NOMO-1 treated with DMSO at 0.1 percent for 48 hours (cell line): ENCODE results near the gene TTC34.
"Not testable (repeated sequence)": the region's sequence is repeated elsewhere in the genome, so short reads cannot be mapped to it uniquely, and the experiment has no call there.

Experiments used
- DNase-seq: peaks from one replicate; lab custom pipeline; 2025; ENCODE audit not compliant: unreplicated experiment; lab: John Stamatoyannopoulos, UW

TTC34 gene

DNA sequence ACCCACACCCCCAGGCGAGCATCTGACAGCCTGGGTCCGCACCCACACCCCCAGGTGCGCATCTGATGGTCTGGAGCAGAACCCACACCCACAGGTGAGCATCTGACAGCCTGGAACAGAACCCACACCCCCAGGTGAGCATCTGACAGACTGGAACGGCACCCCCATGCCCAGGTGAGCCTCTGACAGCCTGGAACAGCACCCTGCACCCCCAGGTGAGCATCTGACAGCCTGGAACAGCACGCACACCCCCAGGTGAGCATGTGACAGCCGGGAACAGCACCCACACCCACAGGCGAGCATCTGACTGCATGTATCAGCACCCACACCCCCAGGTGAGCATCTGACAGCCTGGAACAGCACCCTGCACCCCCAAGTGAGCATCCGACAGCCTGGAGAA is 115.8 kb downstream of the TTC34 start:
- not testable (repeated sequence) for DNase-seq

DNA sequence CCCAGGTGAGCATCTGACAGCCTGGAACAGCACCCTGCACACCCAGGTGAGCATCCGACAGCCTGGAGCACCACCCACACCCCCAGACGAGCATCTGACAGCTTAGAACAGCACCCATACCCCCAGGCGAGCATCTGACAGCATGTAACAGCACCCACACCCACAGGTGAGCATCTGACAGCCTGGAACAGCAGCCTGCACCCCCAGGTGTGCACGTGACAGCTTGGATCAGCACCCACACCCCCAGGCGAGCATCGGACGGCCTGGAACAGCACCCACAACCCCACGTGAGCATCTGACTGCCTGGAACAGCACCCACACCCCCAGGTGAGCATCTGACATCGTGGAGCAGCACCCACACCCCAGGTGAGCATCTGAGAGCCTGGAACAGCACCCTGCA is 116.6 kb downstream of the TTC34 start:
- not testable (repeated sequence) for DNase-seq

DNA sequence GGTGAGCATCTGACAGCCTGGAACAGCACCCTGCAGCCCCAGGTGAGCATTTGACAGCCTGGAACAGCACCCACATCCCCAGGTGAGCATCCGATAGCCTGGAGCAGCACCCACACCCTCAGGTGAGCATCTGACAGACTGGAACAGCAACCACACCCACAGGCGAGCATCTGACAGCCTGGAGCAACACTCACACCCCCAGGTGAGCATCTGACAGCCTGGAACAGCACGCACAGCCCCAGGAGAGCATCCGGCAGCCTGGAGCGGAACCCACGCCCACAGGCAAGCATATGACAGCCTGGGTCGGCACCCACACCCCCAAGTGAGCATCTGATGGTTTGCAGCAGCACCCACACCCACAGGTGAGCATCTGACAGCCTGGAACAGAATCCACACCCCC is 117.5 kb downstream of the TTC34 start:
- DNase-seq, result not testable (repeated sequence)

DNA sequence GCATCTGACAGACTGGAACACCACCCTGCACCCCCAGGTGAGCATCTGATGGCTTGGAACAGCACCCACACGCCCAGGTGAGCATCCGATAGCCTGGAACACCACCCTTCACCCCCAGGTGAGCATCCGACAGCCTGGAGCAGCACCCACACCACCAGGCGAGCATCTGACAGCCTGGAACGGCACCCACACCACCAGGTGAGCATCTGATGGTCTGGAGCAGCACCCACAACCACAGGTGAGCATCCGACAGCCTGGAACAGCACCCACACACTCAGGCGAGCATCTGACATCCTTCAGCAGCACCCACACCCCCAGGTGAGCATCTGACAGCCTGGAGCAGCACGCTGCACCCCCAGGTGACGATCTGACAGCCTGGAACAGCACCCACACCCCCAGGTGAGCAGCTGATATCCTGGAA is 118.2 kb downstream of the TTC34 start:
- not testable (repeated sequence) for DNase-seq

DNA sequence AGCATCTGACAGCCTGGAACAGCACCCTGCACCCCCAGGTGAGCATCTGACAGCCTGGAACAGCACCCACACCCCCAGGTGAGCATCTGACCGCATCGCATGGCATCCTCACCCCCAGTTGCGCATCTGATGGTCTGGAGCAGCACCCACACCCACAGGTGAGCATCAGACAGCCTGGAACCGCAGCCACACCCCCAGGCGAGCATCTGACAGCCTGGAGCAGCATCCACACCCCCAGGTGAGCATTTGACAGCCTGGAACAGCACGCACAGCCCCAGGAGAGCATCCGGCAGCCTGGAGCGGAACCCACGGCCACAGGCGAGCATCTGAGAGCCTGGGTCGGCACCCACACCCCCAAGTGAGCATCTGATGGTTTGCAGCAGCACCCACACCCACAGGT is 118.6 kb downstream of the TTC34 start:
- DNase-seq, result not testable (repeated sequence)

DNA sequence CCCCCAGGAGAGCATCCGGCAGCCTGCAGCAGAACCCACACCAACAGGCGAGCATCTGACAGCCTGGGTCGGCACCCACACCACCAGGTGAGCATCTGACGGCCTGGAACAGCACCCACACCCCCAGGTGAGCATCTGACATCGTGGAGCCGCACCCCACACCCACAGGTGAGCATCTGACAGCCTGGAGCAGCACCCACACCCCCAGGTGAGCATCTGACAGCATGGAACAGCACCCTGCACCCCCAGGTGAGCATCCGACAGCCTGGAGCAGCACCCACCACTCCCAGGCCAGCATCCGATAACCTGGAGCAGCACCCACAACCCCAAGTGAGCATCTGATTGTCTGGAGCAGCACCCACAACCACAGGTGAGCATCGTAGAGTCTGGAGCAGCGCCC is 124.8 kb downstream of the TTC34 start:
- DNase-seq, result not testable (repeated sequence)

DNA sequence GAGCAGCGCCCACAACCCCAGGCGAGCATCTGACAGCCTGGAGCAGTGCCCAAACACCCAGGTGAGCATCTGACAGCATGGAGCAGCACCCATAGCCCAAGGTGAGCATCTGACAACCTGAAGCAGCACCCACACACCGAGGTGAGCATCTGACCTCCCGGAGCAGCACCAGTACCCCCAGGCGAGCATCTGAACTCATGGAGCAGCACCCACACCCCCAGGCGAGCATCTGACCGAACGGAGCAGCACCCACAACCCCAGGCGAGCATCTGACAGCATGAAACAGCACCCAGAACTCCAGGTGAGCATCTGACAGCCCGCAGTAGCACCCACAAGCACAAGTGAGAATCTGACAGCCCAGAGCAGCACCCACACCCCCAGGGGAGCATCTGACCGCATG is 129.8 kb downstream of the TTC34 start:
- not testable (repeated sequence) for DNase-seq

DNA sequence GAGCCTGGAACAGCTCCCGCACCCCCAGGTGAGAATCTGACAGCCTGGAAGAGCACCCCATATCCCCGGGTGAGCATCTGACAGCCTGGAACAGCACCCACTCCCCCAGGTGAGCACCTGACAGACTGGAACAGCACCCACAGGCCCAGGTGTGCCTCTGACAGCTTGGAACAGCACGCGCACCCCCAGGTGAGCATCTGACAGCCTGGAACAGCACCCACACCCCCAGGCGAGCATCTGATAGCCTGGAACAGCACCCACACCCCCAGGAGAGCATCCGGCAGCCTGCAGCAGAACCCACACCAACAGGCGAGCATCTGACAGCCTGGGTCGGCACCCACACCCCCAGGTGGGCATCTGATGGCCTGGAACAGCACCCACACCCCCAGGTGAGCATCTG is 141.7 kb downstream of the TTC34 start:
- DNase-seq, result not testable (repeated sequence)

DNA sequence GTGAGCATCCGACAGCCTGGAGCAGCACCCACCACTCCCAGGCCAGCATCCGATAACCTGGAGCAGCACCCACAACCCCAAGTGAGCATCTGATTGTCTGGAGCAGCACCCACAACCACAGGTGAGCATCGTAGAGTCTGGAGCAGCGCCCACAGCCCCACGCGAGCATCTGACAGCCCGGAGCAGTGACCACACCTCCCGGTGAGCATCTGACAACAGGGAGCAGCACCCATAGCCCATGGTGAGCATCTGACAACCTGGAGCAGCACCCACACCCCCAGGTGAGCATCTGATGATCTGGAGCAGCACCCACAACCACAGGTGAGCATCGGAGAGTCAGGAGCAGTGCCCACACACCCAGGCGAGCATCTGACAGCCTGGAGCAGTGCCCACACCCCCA is 143.6 kb downstream of the TTC34 start:
- DNase-seq, result not testable (repeated sequence)

DNA sequence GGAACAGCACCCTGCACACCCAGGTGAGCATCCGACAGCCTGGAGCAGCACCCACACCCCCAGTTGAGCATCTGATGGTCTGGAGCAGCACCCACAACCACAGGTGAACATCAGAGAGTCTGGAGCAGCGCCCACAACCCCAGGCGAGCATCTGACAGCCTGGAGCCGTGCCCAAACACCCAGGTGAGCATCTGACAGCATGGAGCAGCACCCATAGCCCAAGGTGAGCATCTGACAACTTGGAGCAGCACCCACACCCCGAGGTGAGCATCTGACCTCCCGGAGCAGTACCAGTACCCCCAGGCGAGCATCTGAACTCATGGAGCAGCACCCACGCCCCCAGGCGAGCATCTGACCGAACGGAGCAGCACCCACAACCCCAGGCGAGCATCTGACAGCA is 144.4 kb downstream of the TTC34 start:
- DNase-seq, result not testable (repeated sequence)

DNA sequence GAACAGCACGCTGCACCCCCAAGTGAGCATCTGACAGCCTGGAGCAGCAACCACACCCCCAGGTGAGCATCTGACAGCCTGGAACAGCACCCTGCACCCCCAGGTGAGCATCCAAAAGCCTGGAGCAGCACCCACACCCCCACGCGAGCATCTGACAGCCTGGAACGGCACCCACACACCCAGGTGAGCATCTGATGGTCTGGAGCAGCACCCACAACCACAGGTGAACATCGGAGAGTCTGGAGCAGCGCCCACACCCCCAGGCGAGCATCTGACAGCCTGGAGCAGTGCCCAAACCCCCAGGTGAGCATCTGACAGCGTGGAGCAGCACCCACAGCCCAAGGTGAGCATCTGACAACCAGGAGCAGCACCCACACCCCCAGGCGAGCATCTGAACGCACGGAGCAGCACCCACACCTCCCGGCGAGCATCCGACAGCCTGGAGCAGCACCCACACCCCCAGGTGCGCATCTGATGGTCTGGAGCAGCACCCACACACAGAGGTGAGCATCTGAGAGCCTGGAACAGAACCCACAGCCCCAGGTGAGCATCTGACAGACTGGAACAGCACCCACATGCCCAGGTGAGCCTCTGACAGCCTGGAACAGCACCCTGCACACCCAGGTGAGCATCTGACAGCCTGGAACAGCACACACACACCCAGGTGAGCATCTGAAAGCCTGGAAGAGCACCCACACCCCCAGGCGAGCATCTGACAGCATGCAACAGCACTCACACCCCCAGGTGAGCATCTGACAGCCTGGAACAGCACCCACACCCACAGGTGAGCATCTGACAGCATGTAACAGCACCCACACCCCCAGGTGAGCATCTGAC is 145.7 kb downstream of the TTC34 start:
- DNase-seq, result not testable (repeated sequence)

DNA sequence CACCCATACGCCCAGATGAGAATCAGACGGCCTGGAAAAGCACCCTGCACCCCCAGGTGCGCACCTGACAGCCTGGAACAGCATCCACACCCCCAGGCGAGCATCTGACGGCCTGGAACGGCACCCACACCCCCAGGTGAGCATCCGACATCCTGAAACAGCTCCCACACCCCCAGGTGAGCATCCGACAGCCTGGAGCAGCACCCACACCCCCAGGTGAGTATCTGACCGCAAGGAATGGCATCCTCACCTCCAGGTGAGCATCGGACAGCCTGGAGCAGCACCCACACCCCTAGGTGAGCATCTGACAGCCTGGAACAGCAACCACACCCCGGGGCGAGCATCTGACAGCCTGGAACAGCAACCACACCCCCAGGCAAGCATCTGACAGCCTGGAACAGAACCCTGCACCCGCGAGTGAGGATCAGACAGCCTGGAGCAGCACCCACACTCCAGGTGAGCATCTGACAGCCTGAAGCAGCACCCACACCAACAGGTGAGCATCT is 147.0 kb downstream of the TTC34 start:
- DNase-seq, result not testable (repeated sequence)

DNA sequence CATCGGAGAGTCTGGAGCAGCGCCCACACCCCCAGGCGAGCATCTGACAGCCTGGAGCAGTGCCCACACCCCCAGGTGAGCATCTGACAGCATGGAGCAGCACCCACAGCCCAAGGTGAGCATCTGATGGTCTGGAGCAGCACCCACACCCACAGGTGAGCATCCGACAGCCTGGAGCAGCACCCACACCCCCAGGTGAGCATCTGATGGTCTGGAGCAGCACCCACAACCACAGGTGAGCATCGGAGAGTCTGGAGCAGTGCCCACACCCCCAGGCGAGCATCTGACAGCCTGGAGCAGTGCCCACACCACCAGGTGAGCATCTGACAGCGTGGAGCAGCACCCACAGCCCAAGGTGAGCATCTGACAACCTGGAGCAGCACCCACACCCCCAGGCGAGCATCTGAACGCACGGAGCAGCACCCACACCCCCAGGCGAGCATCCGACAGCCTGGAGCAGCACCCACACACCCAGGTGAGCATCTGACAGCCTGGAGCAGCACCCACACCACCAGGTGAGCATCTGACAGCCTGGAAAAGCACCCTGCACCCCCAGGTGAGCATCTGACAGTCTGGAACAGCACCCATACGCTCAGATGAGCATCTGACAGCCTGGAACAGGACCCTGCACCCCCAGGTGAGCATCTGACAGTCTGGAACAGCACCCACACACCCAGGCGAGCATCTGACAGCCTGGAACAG is 147.6 kb downstream of the TTC34 start:
- not testable (repeated sequence) for DNase-seq

DNA sequence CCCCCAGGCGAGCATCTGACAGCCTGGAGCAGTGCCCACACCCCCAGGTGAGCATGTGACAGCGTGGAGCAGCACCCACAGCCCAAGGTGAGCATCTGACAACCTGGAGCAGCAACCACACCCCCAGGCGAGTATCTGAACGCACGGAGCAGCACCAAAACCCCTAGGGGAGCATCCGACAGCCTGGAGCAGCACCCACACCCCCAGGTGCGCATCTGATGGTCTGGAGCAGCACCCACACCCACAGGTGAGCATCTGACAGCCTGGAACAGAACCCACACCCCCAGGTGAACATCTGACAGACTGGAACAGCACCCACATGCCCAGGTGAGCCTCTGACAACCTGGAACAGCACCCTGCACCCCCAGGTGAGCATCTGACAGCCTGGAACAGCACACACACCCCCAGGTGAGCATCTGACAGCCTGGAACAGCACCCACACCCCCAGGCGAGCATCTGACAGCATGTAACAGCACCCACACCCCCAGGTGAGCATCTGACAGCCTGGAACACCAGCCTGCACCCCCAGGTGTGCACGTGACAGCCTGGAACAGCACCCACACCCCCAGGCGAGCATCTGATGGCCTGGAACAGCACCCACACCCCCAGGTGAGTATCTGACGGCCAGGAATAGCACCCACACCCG is 148.4 kb downstream of the TTC34 start:
- not testable (repeated sequence) for DNase-seq

DNA sequence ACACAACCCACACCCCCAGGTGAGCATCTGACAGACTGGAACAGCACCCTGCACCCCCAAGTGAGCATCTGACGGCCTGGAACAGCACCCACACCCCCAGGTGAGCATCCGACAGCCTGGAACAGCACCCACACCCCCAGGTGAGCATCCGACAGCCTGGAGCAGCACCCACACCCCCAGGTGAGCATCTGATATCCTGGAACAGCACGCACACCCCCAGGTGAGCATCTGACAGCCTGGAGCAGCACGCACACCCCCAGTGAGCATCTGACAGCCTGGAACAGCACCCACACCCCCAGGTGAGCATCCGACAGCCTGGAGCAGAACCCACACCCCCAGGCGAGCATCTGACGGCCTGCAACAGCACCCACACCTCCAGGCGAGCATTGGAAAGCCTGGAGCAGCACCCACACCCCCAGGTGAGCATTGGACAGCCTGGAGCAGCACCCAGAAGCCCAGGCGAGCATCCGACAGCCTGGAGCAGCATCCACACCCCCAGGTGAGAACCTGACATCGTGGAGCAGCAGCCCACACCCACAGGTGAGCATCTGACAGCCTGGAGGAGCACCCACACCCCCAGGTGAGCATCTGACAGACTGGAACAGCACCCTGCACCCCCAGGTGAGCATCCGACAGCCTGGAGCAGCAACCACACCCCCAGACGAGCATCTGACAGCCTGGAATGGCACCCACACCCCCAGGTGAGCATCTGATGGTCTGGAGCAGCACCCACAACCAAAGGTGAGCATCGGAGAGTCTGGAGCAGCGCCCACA is 149.2 kb downstream of the TTC34 start:
- not testable (repeated sequence) for DNase-seq

DNA sequence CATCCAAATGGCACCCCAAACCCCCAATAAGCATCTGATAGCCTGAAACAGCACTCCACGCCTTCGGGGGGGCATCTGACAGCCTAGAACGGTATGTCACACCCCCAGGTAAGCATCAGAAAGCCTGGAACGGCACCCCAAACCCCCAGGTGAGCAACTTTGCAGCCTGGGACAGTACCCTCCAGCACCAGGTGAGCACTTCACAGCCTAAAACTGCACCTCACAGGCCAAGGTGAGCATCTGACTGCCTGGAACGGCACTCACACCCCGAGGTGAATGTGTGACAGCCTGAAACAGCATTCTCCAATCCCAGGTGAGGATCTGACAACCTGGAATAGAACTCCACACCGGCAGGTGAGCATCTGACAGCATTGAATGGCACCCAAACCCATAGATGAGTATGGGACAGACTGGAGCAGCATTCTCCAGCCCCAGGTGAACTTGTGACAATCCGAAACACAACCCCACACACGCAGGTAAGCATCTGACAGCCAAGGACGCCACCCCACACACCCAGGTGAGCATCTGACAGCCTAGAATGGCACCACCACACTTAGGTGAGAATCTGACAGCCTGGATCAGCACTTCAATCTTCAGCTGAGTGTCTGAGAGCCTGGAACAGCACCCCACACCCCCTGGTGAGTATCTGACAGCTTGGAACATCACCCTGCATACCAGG is 150.4 kb downstream of the TTC34 start:
- no peak for DNase-seq

DNA sequence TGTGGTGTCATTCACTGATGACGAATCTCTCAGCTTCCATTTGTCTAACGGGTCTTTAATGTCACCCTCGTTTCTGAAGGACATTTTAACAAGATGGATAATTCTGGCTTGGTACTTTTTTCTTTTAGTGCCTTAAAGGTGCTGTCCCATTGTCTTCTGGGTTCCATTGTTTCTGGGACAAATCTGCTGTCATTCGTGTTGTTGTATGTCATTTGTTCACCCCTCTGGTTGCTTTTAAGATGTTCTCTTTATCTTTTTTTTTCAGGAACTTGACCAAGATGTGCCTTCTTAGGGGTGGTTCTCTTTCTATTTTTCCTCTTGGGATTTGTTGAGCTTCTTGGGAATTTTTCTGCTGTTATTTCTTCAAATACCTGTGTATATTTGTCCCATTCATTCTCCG is 154.7 kb downstream of the TTC34 start:
- DNase-seq, result no peak

DNA sequence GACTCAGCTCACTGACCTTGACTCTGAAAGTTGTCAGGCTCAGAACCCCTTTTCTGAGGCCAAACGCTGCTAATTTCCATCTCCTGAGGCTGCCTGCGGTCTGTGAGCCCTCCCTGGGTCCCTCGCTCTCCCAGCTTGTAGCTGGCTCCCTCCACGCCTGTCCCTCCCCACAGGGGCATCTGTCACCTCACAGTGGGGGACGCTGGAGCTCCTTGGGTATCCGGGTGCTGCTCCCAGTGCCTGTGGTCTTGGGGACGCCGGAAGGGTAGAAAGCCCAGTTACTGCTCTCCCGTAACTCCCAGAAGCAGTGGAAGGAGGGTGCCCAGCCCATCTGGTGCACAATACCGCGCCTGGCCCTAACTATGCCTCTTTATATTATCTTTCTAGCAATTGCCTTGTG is 155.7 kb downstream of the TTC34 start:
- no peak for DNase-seq

DNA sequence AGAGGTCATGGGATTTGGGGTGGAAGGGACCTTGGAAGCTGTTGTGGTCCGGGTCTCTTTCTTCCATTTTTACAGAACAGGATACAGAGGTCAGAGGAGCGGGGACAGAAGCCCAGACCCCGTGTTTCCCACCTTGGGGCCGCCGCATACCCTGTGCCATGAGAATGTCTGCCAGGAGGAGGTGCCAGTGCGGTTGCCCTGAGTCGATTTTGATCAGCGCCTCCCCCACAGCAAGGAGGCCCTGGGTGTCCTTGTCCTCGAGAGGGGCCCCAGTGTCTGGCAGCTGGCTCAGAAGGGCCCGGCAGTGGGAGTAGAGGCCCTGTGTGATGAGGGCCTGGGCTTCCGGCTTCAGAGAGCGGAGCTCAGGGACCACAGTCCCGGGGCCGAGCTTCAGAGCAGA is 156.3 kb downstream of the TTC34 start:
- DNase-seq, result no peak

DNA sequence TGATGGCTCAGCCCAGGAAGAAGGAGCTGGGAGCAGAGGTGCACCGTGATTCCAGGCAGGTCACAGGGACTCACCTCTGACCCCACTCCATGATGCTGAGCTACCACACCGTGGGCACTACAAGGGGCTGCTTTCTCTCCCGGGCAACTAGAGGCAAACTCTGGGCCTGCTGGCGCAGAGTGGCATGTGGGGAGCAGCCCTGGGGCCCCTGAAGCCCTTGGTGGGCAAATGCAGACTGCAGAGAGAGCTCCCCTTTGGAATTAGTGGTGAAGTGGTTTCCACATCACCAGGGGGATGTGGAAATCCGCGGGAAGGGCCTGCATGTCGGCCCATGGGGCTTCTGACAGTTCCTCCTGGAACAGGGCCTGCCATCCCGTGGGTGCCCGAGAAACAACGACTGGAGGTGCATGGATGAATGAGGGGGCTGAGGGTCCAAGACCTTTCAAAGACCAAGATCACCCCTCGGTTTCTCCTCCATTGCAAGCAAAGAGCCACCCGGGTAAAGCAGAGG is 156.8 kb downstream of the TTC34 start:
- no peak for DNase-seq
